IPS DF 4.7 (cell line): ENCODE results near the gene CNTRL.

Source experiments
- DNase-seq: peaks from one replicate; pipeline ENCODE4 v3.0.0-alpha.2; 2013; ENCODE audit warnings: low spot score; ENCODE audit errors: extremely low read depth

Gene CNTRL

DNA sequence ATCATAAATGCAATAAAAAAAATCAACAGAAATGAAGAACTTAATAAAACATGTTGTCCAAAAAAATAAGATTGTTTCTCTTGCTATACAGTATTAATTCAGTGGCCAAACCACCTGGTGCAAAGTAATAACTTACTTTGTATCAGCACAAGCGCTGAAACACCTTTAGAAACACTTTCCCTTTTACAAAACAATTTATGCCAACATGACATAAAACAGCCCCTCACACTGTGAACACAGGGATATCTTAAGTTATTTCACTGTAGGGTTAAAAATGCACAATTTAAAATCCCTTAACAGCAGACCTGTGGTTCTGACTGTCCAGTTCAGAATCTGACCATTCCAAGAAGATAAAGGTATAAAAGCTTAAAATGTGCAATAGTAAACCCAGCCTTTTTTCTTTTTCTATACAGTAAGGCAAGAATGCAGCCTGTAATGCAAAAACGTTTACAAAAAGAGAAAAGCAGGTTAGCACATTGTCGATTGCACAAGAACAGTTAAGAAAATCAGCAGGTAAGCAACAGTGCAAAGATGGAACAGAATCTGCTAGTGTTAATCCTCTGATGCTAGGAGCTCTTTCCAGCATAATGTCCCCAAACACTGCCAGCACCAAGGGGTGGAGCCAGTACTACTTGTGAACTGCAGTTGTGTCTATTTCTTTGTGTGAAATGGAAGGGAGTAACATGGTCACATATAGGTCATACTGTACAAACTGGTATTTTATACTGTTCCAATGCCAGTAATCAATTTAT, 105.4 kb downstream of the CNTRL start:
- no peak for DNase-seq

DNA sequence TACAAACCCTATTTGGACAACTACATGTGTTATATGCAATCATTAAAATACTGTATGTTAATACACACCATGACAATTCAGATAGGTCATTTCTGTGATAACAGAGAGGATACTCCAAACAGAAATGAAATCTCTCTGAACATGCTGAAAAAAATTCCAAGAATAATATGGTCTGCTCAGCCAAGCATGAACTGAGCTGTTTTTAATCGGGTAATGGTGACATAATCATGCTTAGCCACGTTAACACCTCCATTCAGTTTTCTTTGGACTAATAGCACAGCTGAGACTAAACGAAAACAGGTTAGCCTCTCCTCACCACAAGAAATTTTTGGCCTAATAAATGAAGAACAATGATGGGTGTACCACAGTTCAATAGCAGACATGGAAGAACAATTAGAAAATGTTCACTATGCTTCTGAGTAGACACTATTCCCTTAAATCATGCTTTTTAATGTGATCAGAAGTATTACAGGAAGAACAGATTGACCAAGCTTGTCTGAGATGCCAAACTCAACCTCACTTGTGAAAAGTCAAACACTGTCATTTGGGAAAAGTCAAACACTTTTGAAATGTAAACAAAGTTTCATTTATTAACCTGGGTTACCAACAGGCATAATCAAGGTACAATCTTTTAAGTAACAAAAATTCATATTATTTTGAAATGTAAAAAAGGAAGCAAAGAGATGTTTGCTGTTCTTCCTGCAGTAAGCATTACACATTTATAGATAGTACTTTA, 107.5 kb downstream of the CNTRL start:
- DNase-seq: no peak

DNA sequence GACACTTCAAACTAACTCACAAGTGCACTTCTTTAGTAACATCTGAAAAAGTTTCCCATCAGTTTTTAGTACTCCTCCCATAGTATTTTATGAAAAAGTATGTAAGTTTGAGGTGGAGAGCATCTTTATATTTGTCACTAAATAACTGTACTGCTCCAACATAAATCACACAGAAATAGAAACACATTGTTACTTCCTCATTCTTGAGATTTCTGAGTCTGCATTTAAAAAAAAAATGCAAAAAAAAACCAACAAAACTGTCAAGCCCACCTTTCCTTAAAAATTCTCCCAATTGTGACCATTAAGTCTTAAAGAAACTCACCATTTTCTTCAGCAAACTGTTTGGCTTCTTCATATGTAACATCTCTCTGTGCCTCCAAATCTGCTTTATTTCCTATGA, 108.2 kb downstream of the CNTRL start:
- DNase-seq: no peak

DNA sequence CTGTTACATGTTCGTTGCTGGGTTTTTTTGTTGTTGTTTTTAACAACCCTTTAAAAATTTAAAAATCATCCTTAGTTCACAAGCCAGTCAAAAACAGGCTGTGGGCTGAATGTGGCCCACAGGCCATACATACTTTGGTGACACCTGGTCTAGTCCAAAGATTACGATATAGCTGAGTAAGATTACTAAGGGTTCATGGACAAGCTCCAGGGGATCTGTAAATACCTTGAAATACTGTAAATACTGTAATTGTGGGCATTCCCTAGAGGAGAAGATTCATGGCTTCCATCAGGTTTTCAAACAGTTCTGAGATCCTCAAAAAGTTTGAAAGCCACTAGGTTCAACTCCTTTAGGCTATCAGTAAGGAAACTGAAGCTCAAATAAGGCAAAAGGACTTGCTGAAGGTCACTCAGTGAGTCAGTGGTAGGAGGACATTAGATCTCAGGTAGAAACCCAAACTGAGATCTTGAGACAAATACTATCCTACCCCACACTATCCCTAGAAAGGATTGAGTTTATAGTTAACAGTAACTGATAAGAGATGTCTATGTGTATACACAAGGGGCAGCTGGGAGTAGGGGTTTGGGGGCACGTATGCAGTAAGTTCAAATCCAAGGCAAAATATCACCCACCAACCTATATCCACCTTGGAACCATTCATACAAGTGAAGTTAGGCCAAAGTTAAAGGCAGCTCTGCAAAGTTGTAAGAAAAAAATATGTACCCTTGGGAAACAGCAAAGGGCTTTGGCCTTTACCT, 109.1 kb downstream of the CNTRL start:
- DNase-seq: no peak

DNA sequence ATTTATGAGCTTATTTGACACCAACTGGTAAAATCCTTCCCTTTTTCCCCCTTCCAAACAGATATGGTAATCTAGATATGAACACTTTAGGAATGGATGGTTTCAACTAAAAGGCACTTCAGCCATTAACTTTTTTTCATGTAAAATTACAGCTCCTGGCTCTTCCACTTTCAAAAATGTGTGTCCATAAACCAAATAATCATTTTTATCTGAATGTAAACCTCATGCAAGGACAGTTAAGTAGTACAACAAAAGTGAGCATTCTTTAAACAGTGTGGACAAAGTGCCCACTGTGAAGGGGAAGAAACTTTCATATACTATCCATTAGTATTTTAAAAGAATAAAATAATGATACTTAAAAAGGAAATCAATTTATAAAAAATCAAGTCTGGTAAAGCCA, 109.7 kb downstream of the CNTRL start:
- no peak for DNase-seq

DNA sequence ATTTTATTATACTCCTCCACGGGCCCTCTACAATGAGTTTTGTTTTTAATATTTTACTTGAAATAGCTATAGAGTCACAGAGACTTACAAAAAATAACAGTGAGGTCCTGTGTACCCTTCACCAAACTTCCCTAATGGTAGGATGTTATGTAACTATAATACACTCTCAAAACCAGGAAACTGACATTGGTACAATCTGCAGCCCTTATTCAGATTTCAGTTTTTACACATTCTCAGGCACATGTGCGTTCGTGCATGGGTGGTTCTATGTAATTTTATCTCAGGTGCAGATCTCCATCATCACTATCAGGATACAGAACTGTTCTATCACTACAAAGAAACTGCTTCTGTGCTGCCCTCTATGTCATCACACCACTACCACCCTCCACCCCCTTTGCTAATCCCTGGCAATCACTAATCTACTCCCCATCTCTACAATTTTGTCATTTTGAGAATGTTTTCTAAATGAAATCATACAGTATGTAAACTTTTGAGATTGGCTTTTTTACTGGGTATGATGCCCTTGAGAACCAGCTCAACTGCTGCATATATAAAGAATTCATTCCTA, 110.5 kb downstream of the CNTRL start:
- DNase-seq: no peak

DNA sequence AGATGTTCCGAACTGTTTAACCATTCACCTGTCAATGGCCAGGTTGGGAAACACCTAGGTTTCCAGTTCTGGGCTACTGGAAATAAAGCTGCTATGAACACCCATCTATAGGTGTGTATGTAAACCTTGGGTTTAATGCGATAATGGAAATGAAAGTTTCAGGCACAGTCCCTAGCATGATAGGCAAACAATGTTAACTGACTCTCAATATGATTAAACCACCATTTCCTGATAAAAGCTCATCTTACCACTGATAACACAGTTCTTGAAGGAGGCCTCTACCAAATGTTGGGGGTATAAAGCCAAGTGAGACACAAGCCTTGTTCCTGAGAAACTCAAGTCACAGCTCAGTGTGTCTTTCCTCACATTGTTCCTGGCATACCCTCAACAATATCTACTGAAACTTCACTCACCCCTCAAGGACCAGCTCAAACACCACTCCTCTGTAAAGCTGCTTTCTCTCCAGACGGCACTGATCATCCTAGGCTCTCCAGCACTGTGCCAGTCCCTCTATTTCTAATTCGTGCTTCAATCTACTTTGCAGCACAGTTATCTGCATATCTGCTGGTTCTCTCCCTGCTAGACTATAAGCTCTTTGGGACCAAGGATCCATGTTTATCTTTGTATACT, 111.1 kb downstream of the CNTRL start:
- DNase-seq: no peak

DNA sequence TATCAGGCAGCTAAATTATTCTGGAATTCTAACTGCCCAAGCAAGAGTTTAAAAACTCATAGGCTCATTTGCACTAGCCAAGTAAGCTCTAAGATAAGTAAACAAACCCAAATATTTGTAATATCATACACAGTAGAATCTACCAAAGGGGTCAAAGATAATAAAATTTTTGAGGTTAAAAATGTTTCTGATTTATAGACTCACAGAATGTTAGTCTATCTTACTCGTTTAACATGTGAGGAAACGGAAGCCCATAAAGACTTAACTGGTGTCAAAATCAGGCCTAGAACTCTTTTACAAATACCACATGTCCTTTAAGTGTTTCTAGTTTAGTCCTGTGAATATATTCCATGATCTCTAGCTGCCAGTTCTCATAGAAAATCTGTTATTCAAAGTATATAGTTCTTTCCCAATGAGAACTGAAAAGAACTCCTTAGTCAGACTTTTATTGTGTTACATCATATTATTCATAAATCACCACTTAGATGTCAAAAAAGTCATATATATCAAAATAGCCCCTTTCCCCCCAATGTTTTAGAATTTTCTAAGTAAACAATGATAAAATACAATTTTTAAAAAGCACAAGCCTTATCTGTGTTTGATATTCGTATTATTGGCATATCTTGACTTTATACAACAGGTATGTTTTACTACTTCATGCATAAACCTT, 113.0 kb downstream of the CNTRL start:
- DNase-seq: no peak

DNA sequence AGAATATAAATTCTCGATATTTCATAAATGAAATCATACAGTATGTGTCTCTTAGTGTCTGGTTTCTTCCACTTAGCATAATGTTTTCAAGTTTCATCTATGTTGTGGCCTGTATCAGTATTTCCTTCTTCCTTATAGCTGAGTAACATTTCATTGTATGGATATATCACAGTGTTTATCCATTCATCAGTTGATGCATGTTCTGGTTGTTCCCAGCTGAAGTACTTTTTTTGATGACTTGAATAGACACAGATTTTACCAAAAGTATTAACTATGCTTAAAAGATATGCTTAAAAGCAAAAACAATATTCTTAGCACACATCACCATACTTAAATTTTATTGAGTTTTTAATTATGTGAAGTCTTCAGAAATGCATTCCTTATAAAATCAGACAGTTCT, 114.3 kb downstream of the CNTRL start:
- DNase-seq: no peak

DNA sequence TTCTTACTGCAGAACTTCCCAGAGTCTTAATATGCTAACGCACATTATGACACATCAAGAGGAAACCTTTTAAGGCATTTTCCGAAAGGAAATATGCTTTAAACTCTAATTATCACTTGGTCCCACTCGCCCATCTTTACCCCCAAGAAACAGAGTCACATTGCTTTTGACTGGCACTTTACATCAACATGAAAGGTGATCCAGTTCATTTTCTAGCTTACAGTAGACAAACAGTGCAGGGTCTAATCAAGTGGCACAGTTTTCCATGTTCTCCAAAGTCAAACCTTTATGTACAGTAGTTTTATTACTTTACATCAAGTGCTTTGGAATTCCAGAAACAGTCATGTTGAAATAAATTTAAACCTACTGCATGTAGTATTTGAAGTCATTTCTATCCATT, 114.9 kb downstream of the CNTRL start:
- no peak for DNase-seq

DNA sequence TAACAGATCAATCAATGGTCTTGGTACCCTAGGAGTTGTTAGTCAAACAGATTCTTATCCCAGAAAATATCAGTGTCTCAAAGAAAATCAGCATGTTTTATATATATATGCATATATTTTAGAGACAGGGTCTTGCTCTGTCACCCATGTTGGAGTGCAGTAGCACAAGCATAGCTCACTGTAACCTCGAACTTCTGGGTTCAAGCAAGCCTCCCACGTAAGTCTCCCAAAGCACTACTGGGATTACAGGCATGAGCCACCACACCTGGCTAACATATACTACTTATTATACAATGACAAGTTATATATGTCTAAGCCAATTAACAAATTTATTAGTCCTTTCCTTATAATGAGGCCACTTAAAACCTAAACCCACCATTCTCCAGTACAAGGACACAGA, 116.5 kb downstream of the CNTRL start:
- DNase-seq: no peak

DNA sequence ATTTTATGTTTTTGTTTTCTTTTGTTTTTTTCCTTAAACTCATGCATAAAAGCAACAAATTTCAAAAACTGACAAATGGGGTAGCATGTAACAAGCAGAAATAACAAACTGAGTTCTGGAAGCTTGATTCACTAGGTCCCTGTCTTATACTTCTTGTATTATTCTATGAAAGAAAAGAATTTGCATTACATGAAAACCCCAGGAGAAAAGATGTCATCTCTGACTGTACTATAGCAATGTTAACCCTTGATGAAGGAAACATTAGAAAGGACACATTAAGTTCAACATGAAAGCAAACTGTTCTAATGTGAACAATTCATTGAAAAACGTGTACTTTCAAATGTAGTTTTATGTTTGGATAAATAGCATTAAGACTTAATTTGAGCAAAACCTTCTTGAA, 117.8 kb downstream of the CNTRL start:
- DNase-seq: no peak

DNA sequence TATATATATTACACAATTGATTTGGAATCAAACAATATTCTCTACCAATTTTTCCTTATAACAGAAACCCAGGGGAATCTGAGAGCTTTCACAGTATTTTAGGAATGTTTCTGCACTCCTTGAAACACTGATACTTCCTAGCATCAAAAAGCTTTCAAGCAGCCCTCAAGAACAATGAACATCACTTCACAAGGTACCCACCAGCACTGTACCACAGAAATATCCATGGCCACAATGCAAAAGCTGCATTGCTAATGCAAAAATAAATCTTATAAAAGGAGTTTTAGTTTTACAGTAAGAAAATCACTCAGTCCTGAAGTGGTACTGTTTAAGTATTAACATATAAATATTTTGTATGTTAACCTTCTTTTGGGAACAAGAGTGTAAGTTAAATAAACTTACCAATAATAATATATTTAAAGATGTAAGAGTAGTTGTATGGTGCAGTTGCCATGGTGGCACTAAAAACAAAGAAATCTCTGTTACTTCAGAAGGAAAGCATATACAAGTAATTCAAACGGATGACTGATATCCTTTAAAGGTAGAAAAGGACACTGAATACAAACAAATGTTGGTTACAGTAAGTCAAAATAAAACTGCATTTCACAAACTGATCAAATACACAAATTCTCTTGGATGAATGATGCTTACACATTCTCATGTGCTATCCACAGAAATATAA, 118.3 kb downstream of the CNTRL start:
- no peak for DNase-seq

DNA sequence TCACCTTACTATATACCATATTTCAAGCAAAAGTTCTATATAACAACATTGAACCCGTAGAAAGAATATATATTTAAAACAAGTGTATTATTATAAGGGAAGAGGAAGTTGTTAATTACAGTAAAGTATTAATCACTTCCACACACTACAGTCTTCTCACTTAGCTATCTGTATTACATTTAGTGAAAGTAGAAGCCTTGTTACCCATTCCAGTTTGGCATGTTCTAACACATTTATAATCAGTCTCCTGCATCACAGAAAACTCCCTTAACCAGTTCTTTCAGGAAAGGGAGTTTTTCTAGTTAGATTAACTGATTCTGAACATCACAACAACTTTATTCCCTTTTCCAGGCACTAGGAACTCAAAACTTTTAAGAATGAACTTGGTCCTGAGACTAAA, 120.0 kb downstream of the CNTRL start:
- no peak for DNase-seq

DNA sequence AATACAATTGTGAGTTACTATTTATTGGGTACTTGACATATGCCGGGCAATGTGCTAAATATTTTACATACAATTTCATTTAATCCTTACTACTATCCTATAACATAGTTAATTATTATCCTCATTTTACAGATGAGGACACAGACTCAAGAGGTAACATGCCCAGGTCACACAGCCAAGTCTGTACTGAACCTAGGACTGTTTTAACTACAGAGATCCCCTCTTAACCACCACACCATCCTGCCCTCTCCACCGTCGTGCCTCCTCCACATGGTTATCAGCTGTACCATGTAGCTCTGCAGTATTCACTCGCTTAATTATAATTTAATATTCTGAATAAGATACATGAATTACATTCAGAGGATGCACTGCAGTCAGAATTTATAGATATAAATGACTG, 121.6 kb downstream of the CNTRL start:
- no peak for DNase-seq

DNA sequence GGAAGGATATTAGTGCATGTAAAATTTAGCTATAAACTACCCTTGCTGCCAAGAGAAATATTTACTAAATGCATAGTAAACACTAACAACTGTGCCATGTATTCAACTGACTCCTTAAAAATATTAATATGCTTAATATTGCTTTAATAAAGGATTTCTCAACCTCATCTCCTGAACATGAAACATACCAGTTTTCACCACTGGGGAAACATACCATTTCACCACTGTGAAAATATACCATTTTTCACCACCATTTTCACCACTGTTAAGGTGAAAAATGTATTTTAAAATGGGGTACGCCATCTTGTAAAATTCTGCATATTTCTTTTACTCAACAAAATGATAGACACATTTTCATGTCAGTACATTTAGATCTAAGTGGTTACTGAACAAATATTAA, 122.4 kb downstream of the CNTRL start:
- DNase-seq: no peak

DNA sequence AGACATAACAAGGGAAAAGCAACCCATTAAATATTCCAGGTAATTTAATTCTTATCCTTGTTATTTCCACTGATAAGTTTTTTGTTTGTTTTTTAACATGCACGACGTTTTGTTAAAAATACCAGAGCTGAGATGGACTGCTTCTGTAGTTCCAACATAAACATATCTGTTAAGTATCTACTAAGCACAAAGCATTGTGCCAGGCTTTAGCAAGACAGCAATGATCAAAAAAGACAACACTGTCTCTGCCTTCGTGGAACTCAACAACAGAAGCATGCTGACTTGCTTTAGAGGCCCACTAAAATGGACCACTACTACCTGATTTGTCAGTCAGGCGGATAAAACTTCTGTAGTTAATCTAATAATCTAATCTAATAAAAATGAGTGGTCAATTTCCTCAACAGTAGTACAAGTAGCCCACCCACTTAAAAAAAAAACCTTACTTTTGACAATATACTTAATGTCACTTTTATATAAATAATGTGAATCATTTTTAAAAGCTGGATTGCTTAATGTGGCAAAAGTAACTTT, 123.8 kb downstream of the CNTRL start:
- DNase-seq: no peak

DNA sequence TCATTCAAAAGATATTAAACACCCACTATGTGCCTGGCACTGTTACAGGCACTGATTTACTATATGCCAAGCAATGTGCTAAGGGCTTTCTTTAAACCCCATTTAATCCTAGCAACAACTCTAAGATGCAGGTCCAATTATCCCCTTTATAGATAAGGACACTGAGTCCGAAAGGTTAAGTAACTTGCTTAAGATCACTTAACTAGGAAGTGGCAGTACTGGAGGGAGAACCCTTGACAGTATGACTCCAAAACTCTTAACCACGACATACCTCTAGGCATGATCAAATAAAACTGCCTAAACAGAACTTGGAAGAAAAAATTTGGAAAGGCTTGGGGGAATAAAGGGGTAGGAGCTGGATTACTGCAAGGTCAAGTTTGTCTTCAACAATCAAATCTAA, 125.2 kb downstream of the CNTRL start:
- no peak for DNase-seq

DNA sequence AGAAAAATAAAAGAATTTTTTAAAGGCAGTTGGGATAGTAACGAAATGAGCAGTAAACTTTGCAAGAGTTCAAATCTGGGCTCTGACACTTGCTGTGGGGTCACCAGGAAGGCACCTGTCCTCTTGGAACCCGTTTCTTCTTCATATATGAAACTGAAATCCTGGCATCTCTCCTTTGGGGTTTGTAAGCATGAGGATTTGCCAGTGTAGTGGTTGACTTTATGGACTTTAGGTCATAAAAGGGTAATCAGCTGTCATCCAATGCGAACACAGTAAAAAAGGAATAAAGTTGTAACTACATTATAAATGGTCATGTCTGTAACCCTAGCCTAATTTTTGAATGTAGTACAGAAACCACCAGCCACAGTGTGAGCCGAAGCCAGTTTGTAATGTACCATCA, 125.6 kb downstream of the CNTRL start:
- DNase-seq: no peak

DNA sequence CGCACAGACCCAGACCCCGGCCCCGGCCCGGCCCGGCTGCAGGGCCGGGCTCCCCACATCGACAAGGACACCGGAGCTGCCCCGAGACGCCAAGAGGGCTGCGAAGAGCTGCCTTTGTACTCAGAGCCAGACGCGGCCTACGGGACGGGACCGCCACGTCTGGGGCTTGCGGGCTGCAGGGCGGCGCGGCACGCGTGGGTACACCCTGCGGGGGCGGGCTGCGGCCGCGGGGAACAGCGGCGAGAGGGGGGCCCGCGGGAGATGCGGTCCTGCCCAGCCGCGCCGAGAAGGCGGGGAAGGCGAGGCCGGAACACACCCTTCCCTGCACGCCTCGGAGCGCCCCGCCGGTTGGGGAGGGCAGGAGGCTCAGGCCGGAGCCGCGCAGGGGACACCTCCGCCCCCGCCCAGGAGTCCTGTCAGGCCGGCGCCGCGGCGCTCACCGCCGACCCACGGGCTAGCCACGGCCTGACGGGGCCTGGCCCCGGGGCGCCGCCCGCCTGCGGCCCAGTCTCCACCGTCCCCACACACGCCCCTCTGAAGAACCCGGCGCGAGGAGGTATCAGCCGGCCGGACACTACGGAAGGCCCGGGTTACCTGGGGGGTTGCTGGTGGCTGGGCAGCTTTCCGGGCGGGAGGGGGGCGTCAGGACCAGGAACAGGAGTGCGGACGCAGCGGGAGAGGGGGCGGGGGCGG, 126.4 kb downstream of the CNTRL start:
- no peak for DNase-seq
